Left kidney (tissue), 2 donors: ENCODE measurements around the gene RPL32. TPM values are rescaled to one million over a fixed set of nuclear protein-coding genes. Genes with fewer than 3 reads are reported as not detected.
"Not testable (repeated sequence)": the region's sequence is repeated elsewhere in the genome, so short reads cannot be mapped to it uniquely, and the experiment has no call there.

Source experiments
- DNase-seq: peaks from one replicate; pipeline ENCODE4 v3.0.0-alpha.2; 2013
- polyA plus RNA-seq: library from polyadenylated mRNA; unstranded; fragments of 120-200 nt; gene quantifications from one replicate; pipeline ENCODE4 v1.2.1, GENCODE V29; 2013; ENCODE audit not compliant: insufficient read length

Gene RPL32
- polyA plus RNA-seq, 1 donor = 1,889 TPM

GRCh38 chr3:12875857-12876836, 34.8 kb upstream of the RPL32 start:
- peak; percentile 49 for DNase-seq

- DNase-seq = no peak
Measured at GRCh38 chr3:12871404-12871983, 30.1 kb upstream of the RPL32 start.

- DNase-seq = no peak
Measured at GRCh38 chr3:12870942-12871341, 29.6 kb upstream of the RPL32 start.

GRCh38 chr3:12869035-12869621, 27.8 kb upstream of the RPL32 start:
- peak; percentile 48 for DNase-seq

- peak; percentile 85 for DNase-seq
Measured at GRCh38 chr3:12868039-12869034, 27.0 kb upstream of the RPL32 start.

- DNase-seq = no peak
Measured at GRCh38 chr3:12866836-12867235, 25.5 kb upstream of the RPL32 start.

GRCh38 chr3:12865271-12865670, 23.9 kb upstream of the RPL32 start:
- no peak for DNase-seq

- DNase-seq = no peak
Measured at GRCh38 chr3:12862387-12862786, 21.0 kb upstream of the RPL32 start.

GRCh38 chr3:12861611-12862010, 20.2 kb upstream of the RPL32 start:
- DNase-seq = no peak

- no peak for DNase-seq
Measured at GRCh38 chr3:12859840-12860239, 18.5 kb upstream of the RPL32 start.

GRCh38 chr3:12856626-12857025, 15.3 kb upstream of the RPL32 start:
- no peak for DNase-seq

- no peak for DNase-seq
Measured at GRCh38 chr3:12854565-12854964, 13.2 kb upstream of the RPL32 start.

- DNase-seq = not testable (repeated sequence)
Measured at GRCh38 chr3:12853847-12854246, 12.5 kb upstream of the RPL32 start.

GRCh38 chr3:12852201-12852600, 10.8 kb upstream of the RPL32 start:
- DNase-seq = no peak

- no peak for DNase-seq
Measured at GRCh38 chr3:12845811-12846210, 4.4 kb upstream of the RPL32 start.

GRCh38 chr3:12842469-12842868, 1.1 kb upstream of the RPL32 start:
- DNase-seq = no peak

- no peak for DNase-seq
Measured at GRCh38 chr3:12841970-12842328, 584 bp upstream of the RPL32 start.

GRCh38 chr3:12840591-12841148, 695 bp downstream of the RPL32 start:
- no peak for DNase-seq

GRCh38 chr3:12840148-12840547, 1.2 kb downstream of the RPL32 start:
- not testable (repeated sequence) for DNase-seq

GRCh38 chr3:12839156-12839946, 2.0 kb downstream of the RPL32 start:
- DNase-seq = no peak
